ENCODE measurements around the gene GNAQ. TPM values are rescaled to one million over a fixed set of nuclear protein-coding genes. Genes with fewer than 3 reads are reported as not detected.

Gene GNAQ
- polyA plus RNA-seq, 1 donor (not counting 4 experiments of a cell fraction or from before 2014, with no cell fraction given), result 64.3 TPM

DNA sequence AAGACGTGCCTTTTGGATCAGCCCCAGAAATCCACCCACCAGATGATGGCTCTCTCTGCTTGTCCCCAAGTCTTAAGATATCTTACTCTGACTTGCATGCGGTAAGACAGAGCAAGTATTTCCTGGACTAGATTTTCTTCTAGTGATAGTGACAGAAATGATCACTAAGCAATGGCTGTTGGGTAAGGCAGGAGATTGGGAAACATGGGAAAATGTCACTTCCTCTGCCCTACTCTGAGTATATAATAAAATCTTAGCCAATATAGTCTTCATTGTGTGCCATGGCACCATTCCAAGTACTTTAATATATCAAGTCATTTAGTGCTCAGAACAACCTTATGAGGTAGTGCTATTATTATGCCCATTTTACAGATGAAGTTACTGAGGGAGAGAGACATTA lies 352.5 kb downstream of the GNAQ start:
- H3K9me1 ChIP-seq (ENCODE audit: control insufficient read depth, extremely low read depth, insufficient read depth, low read length), result no peaks in the 10 kb centered on the region
- no peaks in the 10 kb centered on the region for H3K27me3 ChIP-seq (ENCODE audit: control insufficient read depth, extremely low read depth, insufficient read depth, low read length)
- H3K9ac ChIP-seq (ENCODE audit: control insufficient read depth, extremely low read depth, insufficient read depth, low read length), result no peak overlapping the region
- H3K4me3 ChIP-seq (ENCODE audit: control insufficient read depth in 2 of 3, extremely low read depth in 1 of 3, insufficient read depth in 2 of 3, low read depth in 1 of 3, low read length in 3 of 3), result no peak overlapping the region
- H3K36me3 ChIP-seq (ENCODE audit: control insufficient read depth in 2 of 2, extremely low read depth in 1 of 2, insufficient read depth in 2 of 2, low read length in 2 of 2), result no peaks in the 10 kb centered on the region
- no peaks in the 10 kb centered on the region for H3K9me3 ChIP-seq (ENCODE audit: control insufficient read depth, low read depth, low read length)
- TF ChIP-seq, protein P1, sequence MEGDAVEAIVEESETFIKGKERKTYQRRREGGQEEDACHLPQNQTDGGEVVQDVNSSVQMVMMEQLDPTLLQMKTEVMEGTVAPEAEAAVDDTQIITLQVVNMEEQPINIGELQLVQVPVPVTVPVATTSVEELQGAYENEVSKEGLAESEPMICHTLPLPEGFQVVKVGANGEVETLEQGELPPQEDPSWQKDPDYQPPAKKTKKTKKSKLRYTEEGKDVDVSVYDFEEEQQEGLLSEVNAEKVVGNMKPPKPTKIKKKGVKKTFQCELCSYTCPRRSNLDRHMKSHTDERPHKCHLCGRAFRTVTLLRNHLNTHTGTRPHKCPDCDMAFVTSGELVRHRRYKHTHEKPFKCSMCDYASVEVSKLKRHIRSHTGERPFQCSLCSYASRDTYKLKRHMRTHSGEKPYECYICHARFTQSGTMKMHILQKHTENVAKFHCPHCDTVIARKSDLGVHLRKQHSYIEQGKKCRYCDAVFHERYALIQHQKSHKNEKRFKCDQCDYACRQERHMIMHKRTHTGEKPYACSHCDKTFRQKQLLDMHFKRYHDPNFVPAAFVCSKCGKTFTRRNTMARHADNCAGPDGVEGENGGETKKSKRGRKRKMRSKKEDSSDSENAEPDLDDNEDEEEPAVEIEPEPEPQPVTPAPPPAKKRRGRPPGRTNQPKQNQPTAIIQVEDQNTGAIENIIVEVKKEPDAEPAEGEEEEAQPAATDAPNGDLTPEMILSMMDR (optimal IDR thresholded peaks at IDR 0.05 in 1 of 3, IDR thresholded peaks at IDR 0.05 in 1 of 3, conservative IDR thresholded peaks at IDR 0.05 in 1 of 3; ENCODE audit: extremely low read depth in 1 of 3, insufficient read depth in 2 of 3, low read length in 3 of 3), result no peak
- no peak for TF ChIP-seq EZH2 (IDR thresholded peaks at IDR 0.05; ENCODE audit: low read length)
- H3K79me2 ChIP-seq (ENCODE audit: control insufficient read depth, insufficient read depth, low read length), result no peaks in the 10 kb centered on the region
- no peak overlapping the region for H2AFZ ChIP-seq (ENCODE audit: control insufficient read depth, low read length)
- H3K4me2 ChIP-seq (ENCODE audit: control insufficient read depth, extremely low read depth, insufficient read depth, low read depth, low read length), result no peak overlapping the region
- H4K20me1 ChIP-seq (ENCODE audit: control insufficient read depth, extremely low read depth, insufficient read depth, low read length), result no peaks in the 10 kb centered on the region
- no peak overlapping the region for H3K27ac ChIP-seq (ENCODE audit: control insufficient read depth, insufficient read depth, low read length)
- DNase-seq (ENCODE audit: low read depth, low spot score) (no peak), FAIRE-seq (no peak)
- dilution Hi-C loops (cut with MboI; ENCODE audit: extremely low pct_ligation_motif_present, low sequenced_read_pairs), result no loop called here
- H3K4me1 ChIP-seq (ENCODE audit: control insufficient read depth, extremely low read depth, insufficient read depth, low read length), result no peaks in the 10 kb centered on the region

DNA sequence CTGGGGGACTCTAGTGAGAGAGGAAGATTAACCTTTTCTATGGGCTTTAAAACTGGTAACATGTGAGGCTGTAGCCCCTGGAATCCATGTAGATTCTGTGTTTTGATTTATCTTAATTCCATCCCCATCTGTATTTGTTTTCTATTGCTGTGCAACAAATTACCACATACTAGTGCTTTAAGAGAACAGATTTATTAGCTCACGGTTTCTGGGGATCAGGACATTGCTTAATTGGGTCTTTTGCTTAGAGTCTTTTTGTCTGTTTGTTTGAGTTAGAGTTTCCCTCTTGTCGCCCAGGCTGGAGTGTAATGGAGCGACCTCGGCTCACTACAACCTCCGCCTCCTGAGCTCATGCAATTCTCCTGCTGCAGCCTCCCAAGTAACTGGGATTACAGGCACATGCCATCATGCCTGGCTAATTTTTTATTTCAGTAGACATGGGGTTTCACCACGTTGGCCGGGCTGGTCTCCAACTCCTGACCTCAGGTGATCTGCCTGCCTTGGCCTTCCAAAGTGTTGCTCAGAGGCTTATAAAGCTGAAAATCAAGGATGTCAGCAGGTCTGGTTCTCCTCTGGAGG lies 353.6 kb downstream of the GNAQ start:
- H3K9me3 ChIP-seq (ENCODE audit: control insufficient read depth, low read depth, low read length), result no peaks in the 10 kb centered on the region
- no peak overlapping the region for H3K4me2 ChIP-seq (ENCODE audit: control insufficient read depth, extremely low read depth, insufficient read depth, low read depth, low read length)
- no peak for FAIRE-seq
- H3K27ac ChIP-seq (ENCODE audit: control insufficient read depth, insufficient read depth, low read length), result no peak overlapping the region
- no peak overlapping the region for H3K9ac ChIP-seq (ENCODE audit: control insufficient read depth, extremely low read depth, insufficient read depth, low read length)
- dilution Hi-C loops (cut with MboI; ENCODE audit: extremely low pct_ligation_motif_present, low sequenced_read_pairs), result no loop called here
- TF ChIP-seq, protein P1 (optimal IDR thresholded peaks at IDR 0.05 in 1 of 3, IDR thresholded peaks at IDR 0.05 in 1 of 3, conservative IDR thresholded peaks at IDR 0.05 in 1 of 3; ENCODE audit: extremely low read depth in 1 of 3, insufficient read depth in 2 of 3, low read length in 3 of 3), result no peak
- no peak for TF ChIP-seq EZH2 (IDR thresholded peaks at IDR 0.05; ENCODE audit: low read length)
- no peak overlapping the region for H3K4me3 ChIP-seq (ENCODE audit: control insufficient read depth in 2 of 3, extremely low read depth in 1 of 3, insufficient read depth in 2 of 3, low read depth in 1 of 3, low read length in 3 of 3)
- DNase-seq (ENCODE audit: low read depth, low spot score), result no peak
- no peaks in the 10 kb centered on the region for H3K4me1 ChIP-seq (ENCODE audit: control insufficient read depth, extremely low read depth, insufficient read depth, low read length)
- H4K20me1 ChIP-seq (ENCODE audit: control insufficient read depth, extremely low read depth, insufficient read depth, low read length), result no peaks in the 10 kb centered on the region
- H2AFZ ChIP-seq (ENCODE audit: control insufficient read depth, low read length), result no peak overlapping the region
- H3K9me1 ChIP-seq (ENCODE audit: control insufficient read depth, extremely low read depth, insufficient read depth, low read length), result no peaks in the 10 kb centered on the region
- no peaks in the 10 kb centered on the region for H3K27me3 ChIP-seq (ENCODE audit: control insufficient read depth, extremely low read depth, insufficient read depth, low read length)
- no peaks in the 10 kb centered on the region for H3K79me2 ChIP-seq (ENCODE audit: control insufficient read depth, insufficient read depth, low read length)
- H3K36me3 ChIP-seq (ENCODE audit: control insufficient read depth in 2 of 2, extremely low read depth in 1 of 2, insufficient read depth in 2 of 2, low read length in 2 of 2), result no peaks in the 10 kb centered on the region

Measured in keratinocyte (primary cell).